Cerebellar cortex (tissue), 1 donor: ENCODE measurements around the gene WDFY2.
"Not testable (repeated sequence)": the region's sequence is repeated elsewhere in the genome, so short reads cannot be mapped to it uniquely, and the experiment has no call there.

ENCODE experiments used
- DNase-seq: peaks from one replicate; pipeline ENCODE4 v3.0.0-alpha.2; 2015; ENCODE audit warnings: low spot score

The WDFY2 gene, protein sequence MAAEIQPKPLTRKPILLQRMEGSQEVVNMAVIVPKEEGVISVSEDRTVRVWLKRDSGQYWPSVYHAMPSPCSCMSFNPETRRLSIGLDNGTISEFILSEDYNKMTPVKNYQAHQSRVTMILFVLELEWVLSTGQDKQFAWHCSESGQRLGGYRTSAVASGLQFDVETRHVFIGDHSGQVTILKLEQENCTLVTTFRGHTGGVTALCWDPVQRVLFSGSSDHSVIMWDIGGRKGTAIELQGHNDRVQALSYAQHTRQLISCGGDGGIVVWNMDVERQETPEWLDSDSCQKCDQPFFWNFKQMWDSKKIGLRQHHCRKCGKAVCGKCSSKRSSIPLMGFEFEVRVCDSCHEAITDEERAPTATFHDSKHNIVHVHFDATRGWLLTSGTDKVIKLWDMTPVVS

GRCh38 chr13:51583875-51584730, at the start of gene WDFY2:
Gene WDFY2 (plus strand): TSS chr13:51584462. CDS start chr13:51584688, 226 bp downstream.
- DNase-seq: peak; percentile 100

GRCh38 chr13:51538591-51539179, 45.6 kb upstream of the WDFY2 start:
- DNase-seq: no peak

DNA sequence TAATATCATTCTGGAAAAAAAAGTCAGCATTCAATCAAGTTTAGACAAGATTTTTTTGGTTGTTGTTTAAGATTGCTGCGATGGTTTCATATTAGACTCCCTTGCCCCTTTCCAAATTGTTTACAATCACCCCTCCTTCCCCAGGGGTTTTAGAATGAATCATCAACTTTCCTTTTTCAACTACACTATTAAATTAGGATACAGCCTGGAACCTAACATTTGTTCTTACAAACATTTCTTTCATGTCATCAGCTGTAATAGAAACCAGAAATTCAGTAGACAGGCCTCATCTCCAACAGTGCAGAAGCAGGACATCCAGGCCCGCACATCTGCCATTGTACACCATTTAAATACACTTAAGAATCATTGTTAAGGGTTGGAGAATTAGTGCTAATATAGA, 44.4 kb upstream of the WDFY2 start:
- DNase-seq: no peak

DNA sequence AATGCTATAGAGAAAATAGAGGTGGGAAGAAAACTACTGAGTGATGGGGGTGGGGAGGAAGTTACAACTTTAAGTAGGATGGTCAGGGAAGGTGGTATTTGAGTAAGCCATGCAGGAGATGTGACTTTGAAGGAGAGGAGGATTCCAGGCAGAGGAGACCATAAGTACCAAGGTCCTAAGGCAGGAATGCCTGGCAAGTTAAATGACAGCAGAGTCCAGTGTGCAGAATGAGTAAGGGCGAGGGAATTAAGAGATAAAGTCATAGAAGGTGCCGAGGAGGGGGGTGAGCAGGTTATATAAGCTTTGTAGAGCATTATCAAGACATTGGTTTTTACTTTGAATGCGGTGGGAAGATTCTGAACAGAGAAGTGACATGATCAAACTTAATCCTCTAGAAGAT, 43.2 kb upstream of the WDFY2 start:
- no peak for DNase-seq

- no peak for DNase-seq
Measured at GRCh38 chr13:51541809-51542258, 42.4 kb upstream of the WDFY2 start.

GRCh38 chr13:51542346-51543242, 41.7 kb upstream of the WDFY2 start:
- no peak for DNase-seq

GRCh38 chr13:51545446-51545845, 38.8 kb upstream of the WDFY2 start:
- DNase-seq: not testable (repeated sequence)

DNA sequence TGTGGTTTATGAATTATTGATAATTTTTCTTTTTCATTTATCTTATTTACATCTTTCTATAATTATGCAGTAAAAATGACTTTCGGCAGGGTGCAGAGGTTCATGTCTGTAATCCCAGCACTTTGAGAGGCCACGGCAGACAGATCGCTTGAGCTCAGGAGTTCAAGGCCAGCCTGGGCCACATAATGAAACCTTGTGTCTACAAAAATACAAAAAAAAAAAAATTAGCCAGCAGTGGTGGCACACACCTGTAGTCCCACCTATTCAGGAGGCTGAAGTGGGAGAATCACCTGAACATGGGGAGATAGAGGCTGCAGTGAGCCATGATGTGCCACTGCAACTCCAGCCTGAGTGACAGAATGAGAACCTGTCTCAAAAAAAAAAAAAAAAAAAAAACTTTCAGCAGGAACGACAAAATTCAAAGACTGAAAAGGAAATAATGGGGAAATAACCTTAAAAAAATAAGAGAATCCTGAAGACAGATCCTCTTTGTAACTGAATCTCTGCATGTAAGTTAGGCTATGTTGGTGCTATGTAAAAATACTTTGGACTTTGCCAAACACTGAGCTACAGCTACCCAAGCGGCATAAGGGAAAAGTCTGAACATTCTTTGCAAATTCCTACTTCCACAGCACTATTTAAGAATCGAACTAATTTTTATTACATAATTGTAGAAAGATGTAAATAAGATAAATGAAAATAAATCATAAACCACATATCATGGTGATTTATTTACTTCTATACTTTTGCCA, 36.7 kb upstream of the WDFY2 start:
- no peak for DNase-seq

- DNase-seq: no peak
Measured at GRCh38 chr13:51549050-51549449, 35.2 kb upstream of the WDFY2 start.

GRCh38 chr13:51549593-51549992, 34.7 kb upstream of the WDFY2 start:
- DNase-seq: no peak

GRCh38 chr13:51550151-51550550, 34.1 kb upstream of the WDFY2 start:
- DNase-seq: no peak

DNA sequence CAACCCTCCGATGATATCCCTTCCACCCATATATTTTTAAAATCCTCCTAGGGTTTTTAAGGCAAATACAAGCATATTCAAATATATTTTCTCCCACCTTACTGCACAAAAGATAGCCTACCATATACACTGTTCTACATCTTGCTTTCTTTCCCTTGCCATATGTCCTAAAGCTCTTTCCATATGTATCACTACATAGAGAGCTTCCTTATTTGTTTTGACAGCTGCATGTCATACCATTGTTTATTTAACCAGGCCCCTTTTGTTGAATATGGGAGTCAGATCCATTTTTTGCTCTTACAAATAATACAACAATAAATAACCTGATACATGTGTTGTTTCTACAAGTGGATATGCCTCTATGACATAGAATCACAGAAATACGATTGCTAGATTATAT, 32.8 kb upstream of the WDFY2 start:
- no peak for DNase-seq

DNA sequence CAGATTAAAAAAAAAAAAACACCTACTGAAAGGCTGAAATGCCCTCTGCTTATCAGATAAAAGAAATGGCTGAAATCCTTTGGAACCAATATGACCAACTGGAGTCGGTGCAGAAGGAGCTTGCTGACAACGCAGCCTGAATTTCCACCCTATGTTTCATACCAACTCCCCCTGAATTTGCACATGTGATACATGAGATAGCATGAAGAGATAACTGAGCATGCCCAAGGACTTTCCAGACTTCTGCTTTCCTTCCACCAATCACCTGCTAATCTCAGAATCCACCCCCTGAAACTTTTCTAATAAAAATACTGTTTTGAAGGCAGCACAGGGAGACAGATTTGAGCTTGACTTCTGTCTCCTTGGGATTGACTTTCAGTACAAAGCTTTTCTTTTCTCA, 32.2 kb upstream of the WDFY2 start:
- DNase-seq: no peak

- no peak for DNase-seq
Measured at GRCh38 chr13:51553531-51553930, 30.7 kb upstream of the WDFY2 start.

DNA sequence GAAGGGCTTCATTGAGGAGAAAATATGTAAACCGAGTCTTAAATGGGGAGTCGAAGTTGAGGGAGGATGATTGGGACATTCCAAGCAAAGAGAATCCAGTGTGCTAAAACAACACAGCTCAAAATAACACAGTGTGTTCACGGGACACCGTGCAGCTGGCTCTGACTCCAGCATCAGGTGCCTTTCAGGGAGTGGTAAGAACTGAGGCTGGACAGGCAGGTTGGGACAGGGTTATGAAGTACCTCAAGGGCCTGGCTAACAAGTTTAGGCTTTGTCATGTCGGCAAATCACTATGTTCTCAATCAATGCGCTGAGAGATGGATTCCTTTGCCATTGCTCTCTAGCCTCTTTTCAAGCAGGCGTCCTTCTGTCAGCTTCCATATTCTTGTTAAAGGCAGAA, 27.5 kb upstream of the WDFY2 start:
- DNase-seq: no peak

GRCh38 chr13:51557438-51557837, 26.8 kb upstream of the WDFY2 start:
- no peak for DNase-seq

DNA sequence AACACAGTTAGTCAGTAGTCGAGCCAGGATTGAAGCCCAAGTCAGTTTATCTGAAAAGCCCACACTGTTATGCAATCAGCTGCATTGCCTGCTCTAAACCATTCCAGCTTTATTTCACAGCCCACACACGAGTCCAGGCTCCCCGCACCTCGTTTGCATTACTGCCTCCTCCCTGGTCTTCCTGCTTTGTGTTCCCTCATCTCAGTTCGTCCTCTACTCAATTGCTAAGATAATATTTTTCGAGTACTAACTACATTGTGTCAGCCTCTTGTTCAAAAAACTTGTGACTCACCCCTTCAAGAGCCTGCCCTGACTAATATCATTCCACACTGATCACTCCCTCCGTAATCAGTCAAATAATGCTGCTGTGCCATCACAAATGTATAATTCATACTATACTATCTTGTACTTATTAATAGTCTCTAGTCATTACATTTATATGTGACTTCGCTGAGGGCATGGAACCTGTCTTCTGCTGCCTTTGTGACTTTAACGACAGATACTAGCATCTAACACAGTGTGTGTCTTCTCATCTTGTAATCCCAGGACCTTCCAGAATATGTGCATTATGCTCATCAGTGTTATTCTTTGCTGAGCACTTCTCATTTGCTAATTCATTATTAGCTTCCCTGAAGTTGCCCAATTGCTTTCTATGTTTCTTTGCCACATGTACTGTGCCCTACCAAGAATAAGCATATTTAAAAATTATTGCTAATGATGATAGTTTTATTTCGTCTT, 26.2 kb upstream of the WDFY2 start:
- DNase-seq: no peak

- DNase-seq: no peak
Measured at GRCh38 chr13:51559946-51560735, 24.1 kb upstream of the WDFY2 start.

DNA sequence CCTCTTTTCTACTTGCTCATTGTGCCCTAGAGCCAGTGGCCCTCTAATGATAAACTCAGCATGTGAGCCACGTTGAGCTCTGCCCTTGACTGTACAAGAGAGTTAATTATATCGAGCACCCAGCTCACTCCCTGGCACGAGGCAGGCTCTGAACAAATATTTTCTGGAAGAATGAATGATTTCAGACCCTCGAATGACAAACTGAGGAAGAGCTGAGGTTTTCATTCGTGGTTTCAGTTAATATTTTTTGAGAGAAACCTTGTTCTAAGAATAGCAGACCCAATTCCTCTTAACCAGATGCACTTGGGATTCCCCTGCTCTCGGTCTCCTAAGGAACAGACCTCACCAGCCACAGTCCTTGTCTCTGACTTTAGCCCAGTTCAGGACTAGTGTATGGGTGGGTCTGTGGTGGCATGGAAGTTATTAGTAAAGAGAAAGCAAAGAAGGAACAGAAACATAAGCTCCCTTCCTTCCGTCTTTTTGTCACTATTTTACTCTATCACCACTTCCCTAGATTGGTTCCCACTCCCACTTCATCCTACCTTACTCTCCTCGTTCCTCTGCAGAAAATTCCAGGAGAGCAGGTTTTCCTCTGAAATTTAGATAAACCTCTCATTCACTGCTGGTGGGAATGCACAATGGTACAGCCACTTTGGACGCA, 22.1 kb upstream of the WDFY2 start:
- no peak for DNase-seq
